Fibroblast of lung (primary cell): Measurements from ENCODE around the gene DUSP8. TPM values are rescaled to one million over a fixed set of nuclear protein-coding genes. Genes with fewer than 3 reads are reported as not detected.

ENCODE experiments used
- DNase-seq, 2 donors: peaks; one replicate each; pipeline versions ENCODE4 v3.0.0 to v3.0.0-alpha.2; 2010; ENCODE audit warnings: low read depth in 2 of 2
- H2AFZ ChIP-seq: 2 replicates; pipeline ENCODE4 v1.5.1; 2012; ENCODE audit warnings: low read length, control low read depth, inconsistent platforms
- H3K27ac ChIP-seq: 2 replicates; pipeline ENCODE4 v1.5.1; 2011; ENCODE audit warnings: low read length, control low read depth; ENCODE audit not compliant: insufficient read depth
- H3K27me3 ChIP-seq: 2 replicates; pipeline ENCODE4 v1.5.1; 2011; ENCODE audit warnings: mild to moderate bottlenecking, low read length; ENCODE audit not compliant: control insufficient read depth, insufficient read depth
- H3K36me3 ChIP-seq: 2 replicates; pipeline ENCODE4 v1.5.1; 2011; ENCODE audit warnings: low read length; ENCODE audit not compliant: control insufficient read depth, insufficient read depth
- H3K4me1 ChIP-seq: 2 replicates; pipeline ENCODE4 v1.5.1; 2011; ENCODE audit warnings: low read length; ENCODE audit not compliant: control insufficient read depth, insufficient read depth; ENCODE audit errors: extremely low read depth
- H3K4me2 ChIP-seq: 2 replicates; pipeline ENCODE4 v1.5.1; 2011; ENCODE audit warnings: low read length, control low read depth; ENCODE audit not compliant: insufficient read depth; ENCODE audit errors: extremely low read depth
- H3K4me3 ChIP-seq, 4 experiments: fragments of 200-600 bp in 1 of 4; sonication (generic) in 1 of 4; replicated peaks in 1 of 4; 2 replicates each; pipeline ENCODE4 v1.5.1; 2011 to 2016; ENCODE audit warnings: low read length in 4 of 4, low read depth in 3 of 4, mild to moderate bottlenecking in 3 of 4, control low read depth in 2 of 4, inconsistent platforms in 1 of 4, mixed read lengths in 1 of 4; ENCODE audit not compliant: insufficient read depth in 1 of 4; ENCODE audit errors: control extremely low read depth in 1 of 4
- H3K79me2 ChIP-seq: 2 replicates; pipeline ENCODE4 v1.5.1; 2012; ENCODE audit warnings: mild to moderate bottlenecking, low read length, inconsistent platforms; ENCODE audit not compliant: control insufficient read depth, insufficient read depth
- H3K9ac ChIP-seq: 2 replicates; pipeline ENCODE4 v1.5.1; 2011; ENCODE audit warnings: mild to moderate bottlenecking, low read length, control low read depth; ENCODE audit not compliant: insufficient read depth
- H3K9me3 ChIP-seq: 2 replicates; pipeline ENCODE4 v1.5.1; 2012; ENCODE audit warnings: low read depth, low read length; ENCODE audit not compliant: control insufficient read depth, insufficient read depth
- H4K20me1 ChIP-seq: 2 replicates; pipeline ENCODE4 v1.5.1; 2011; ENCODE audit warnings: low read length; ENCODE audit not compliant: control insufficient read depth, insufficient read depth; ENCODE audit errors: extremely low read depth
- EZH2 ChIP-seq: IDR thresholded peaks from 2 replicates; pipeline ENCODE4 v1.5.1; 2012; ENCODE audit warnings: low read length, control low read depth, mild to moderate bottlenecking; ENCODE audit errors: missing control alignments
- polyA minus RNA-seq: library from RNA; depleted of rRNA, polyadenylated mRNA; stranded (reverse); fragments of >200 nt; gene quantifications from 2 replicates; pipeline ENCODE4 v1.2.3, GENCODE V29; 2011; ENCODE audit warnings: low replicate concordance
- polyA plus RNA-seq, 2 donors: library from polyadenylated mRNA; depleted of rRNA in 1 of 2; stranded (reverse) in 1 of 2; unstranded in 1 of 2; fragments of >200 nt; gene quantifications; 2 replicates each; pipeline ENCODE4 v1.2.1, GENCODE V29; 2011 to 2012; ENCODE audit warnings: missing spikeins in 1 of 2
- total RNA-seq: library from RNA; depleted of rRNA; stranded (reverse); fragments of >200 nt; gene quantifications from 2 replicates; pipeline ENCODE4 v1.2.1, GENCODE V29; 2014
- TF ChIP-seq, protein P1 (sequence below), 2 donors: IDR thresholded peaks in 1 of 2; conservative IDR thresholded peaks in 1 of 2; 1 replicate in 1 of 2; 2 replicates in 1 of 2; pipeline ENCODE4 v1.5.1; 2011 to 2012; ENCODE audit warnings: low read length in 2 of 2, control low read depth in 1 of 2, inconsistent platforms in 1 of 2, low read depth in 1 of 2, mild to moderate bottlenecking in 1 of 2

DUSP8 gene, protein sequence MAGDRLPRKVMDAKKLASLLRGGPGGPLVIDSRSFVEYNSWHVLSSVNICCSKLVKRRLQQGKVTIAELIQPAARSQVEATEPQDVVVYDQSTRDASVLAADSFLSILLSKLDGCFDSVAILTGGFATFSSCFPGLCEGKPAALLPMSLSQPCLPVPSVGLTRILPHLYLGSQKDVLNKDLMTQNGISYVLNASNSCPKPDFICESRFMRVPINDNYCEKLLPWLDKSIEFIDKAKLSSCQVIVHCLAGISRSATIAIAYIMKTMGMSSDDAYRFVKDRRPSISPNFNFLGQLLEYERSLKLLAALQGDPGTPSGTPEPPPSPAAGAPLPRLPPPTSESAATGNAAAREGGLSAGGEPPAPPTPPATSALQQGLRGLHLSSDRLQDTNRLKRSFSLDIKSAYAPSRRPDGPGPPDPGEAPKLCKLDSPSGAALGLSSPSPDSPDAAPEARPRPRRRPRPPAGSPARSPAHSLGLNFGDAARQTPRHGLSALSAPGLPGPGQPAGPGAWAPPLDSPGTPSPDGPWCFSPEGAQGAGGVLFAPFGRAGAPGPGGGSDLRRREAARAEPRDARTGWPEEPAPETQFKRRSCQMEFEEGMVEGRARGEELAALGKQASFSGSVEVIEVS
- total RNA-seq (0.51 and 0.66 TPM in 2 replicates), polyA plus RNA-seq (0.62 and 1.6 TPM in 2 replicates), polyA minus RNA-seq (8.7 TPM in 1 of 2 replicates, not detected in the other)
- polyA plus RNA-seq (2012), result 1.3 TPM in 2 replicates

DNA sequence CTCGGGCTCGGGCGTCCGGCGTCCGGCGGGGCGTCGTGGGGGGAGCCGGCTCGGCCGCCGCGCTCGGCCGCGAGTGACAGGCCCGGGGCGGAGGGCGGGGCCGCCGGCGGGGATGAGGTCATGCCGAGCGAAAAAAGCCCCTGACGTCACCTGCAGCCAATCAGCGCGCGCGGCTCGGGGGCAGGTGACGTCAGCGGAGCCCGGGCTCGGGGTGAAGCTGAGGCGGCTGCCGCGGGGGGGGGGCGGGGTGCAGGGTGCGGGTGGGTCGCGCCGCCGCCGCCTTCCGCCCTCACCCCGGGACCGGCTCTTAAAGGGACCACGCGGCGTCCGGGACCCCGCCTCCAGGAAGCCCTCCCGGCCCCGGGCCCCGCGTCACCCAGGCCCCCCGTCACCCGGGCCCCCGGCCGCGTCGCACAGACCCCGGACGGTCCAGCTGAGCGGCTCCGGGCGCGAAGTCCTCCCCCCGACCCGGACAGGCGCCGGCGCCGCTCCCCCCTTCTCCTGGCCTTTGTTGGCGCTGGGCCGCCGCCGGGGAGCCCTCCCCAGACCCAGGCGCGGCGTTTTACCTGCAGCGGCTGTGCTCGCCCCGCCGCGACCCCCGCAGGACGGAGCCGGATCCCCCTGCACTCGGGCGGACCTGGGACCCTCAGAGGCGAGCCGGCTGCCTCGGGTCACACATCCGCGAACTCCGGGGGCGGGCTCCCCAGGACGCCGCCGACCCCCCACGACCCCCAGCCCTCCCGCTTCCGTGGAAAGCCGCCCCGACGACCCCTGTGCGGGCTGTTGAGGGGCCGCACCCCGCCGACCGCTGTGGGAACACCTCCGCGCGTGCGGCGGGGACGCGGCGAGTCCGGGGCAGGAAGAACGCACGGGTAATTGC, at the start of gene DUSP8:
Gene DUSP8, minus strand, starts transcription at position 75 of the 880 bp plus-strand sequence. CDS start 6,445 bp downstream, outside the sequence.
- Histone ChIP-seq H3K4me2 (peak within 1 kb of the TSS; percentile 13), H3K9me3 (no peaks in the 10 kb centered on the region), H3K79me2 (no peaks in the 10 kb centered on the region), H3K27me3 (peaks cover 28% of the 10 kb centered on the region), H3K36me3 (no peaks in the 10 kb centered on the region), H3K4me3 (peak within 1 kb of the TSS in 3 of 4 experiments; percentile 9 to 57 (median 14)), H3K4me1 (no peaks in the 10 kb centered on the region), H4K20me1 (no peaks in the 10 kb centered on the region), H3K27ac (no peak within 1 kb of the TSS), H3K9ac (peak within 1 kb of the TSS; percentile 37), H2AFZ (no peak within 1 kb of the TSS)
- DNase-seq, result peak; percentile 74 to 82
- TF ChIP-seq, protein P1, sequence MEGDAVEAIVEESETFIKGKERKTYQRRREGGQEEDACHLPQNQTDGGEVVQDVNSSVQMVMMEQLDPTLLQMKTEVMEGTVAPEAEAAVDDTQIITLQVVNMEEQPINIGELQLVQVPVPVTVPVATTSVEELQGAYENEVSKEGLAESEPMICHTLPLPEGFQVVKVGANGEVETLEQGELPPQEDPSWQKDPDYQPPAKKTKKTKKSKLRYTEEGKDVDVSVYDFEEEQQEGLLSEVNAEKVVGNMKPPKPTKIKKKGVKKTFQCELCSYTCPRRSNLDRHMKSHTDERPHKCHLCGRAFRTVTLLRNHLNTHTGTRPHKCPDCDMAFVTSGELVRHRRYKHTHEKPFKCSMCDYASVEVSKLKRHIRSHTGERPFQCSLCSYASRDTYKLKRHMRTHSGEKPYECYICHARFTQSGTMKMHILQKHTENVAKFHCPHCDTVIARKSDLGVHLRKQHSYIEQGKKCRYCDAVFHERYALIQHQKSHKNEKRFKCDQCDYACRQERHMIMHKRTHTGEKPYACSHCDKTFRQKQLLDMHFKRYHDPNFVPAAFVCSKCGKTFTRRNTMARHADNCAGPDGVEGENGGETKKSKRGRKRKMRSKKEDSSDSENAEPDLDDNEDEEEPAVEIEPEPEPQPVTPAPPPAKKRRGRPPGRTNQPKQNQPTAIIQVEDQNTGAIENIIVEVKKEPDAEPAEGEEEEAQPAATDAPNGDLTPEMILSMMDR (conservative IDR thresholded peaks at IDR 0.05 in 1 of 2, IDR thresholded peaks at IDR 0.05 in 1 of 2; ENCODE audit: low read depth in 1 of 2, low read length in 2 of 2), result no peak
- TF ChIP-seq EZH2, result no peak

DNA sequence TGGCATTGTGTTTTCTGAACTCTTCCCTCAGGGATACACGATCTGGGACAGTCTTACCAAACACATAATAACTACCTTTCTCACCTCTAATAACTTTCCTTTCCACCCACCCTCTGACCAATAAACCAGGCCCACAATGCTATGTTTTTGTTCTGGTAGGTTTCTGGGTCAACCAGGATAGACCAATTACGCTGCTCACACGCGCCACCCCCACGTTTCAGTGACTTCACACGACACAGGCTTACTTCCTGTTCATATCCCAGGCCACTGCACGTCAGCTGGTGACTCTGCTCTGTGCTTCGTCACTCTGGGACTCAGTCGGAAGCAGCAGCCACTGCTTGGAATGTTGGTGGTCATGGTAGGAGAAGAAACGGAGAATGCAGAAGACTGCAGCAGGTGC, 47.4 kb upstream of the DUSP8 start:
- H3K4me1 ChIP-seq, result no peaks in the 10 kb centered on the region
- H2AFZ ChIP-seq, result no peak overlapping the region
- no peaks in the 10 kb centered on the region for H3K9me3 ChIP-seq
- H3K27me3 ChIP-seq, result no peaks in the 10 kb centered on the region
- H3K4me3 ChIP-seq, result no peak overlapping the region
- H3K79me2 ChIP-seq, result no peaks in the 10 kb centered on the region
- H3K27ac ChIP-seq, result no peak overlapping the region
- no peaks in the 10 kb centered on the region for H4K20me1 ChIP-seq
- H3K36me3 ChIP-seq, result no peaks in the 10 kb centered on the region
- H3K9ac ChIP-seq, result no peak overlapping the region
- H3K4me2 ChIP-seq, result no peak overlapping the region
- DNase-seq, result no peak
- TF ChIP-seq EZH2, result no peak
- TF ChIP-seq, protein P1 (conservative IDR thresholded peaks at IDR 0.05 in 1 of 2, IDR thresholded peaks at IDR 0.05 in 1 of 2; ENCODE audit: low read depth in 1 of 2, low read length in 2 of 2), result no peak
